Keratinocyte (primary cell): Measurements from ENCODE around the gene LRRN4.

Source experiments
- CTCF ChIP-seq, 3 experiments: IDR thresholded peaks in 1 of 3; conservative IDR thresholded peaks in 1 of 3; optimal IDR thresholded peaks in 1 of 3; 2 replicates in 2 of 3; 3 replicates in 1 of 3; pipeline versions ENCODE3 to v1.5.1; 2011; ENCODE audit warnings: low read length in 3 of 3, mild to moderate bottlenecking in 3 of 3, moderate library complexity in 2 of 3, control low read depth in 1 of 3, inconsistent platforms in 1 of 3; ENCODE audit not compliant: insufficient read depth in 2 of 3; ENCODE audit errors: extremely low read depth in 1 of 3
- EZH2 ChIP-seq: IDR thresholded peaks from one replicate; pipeline ENCODE4 v1.6.1; 2012; ENCODE audit warnings: inconsistent platforms, mild to moderate bottlenecking, low read length, moderate library complexity

DNA sequence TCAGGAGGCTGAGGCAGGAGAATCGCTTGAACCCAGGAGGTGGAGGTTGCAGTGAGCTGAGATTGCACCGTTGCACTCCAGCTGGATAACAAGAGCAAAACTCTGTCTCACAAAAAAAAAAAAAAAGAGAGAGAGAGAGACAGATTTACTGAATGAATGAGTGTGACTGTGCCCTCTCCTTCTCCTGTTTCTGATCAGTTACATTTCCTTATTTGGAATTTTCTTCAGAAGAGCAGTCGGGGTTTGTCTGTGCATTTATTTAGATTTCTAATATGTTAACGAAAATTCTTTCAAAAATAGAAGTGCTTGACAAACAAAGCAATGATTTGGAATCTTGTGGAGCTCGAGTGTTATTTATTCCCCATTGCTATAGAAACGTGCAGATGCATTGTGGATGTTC lies 6.4 kb upstream of the LRRN4 start:
- no peak for TF ChIP-seq CTCF (optimal IDR thresholded peaks at IDR 0.05 in 1 of 3, IDR thresholded peaks at IDR 0.05 in 1 of 3, conservative IDR thresholded peaks at IDR 0.05 in 1 of 3; ENCODE audit: extremely low read depth in 1 of 3, insufficient read depth in 2 of 3, low read length in 3 of 3)
- TF ChIP-seq EZH2 = no peak
